Activated naive CD4-positive, alpha-beta T cell treated with anti-CD3 and anti-CD28 coated beads for 36 hours (primary cell): Measurements from ENCODE around the gene ASTN2. TPM values are rescaled to one million over a fixed set of nuclear protein-coding genes. Genes with fewer than 3 reads are reported as not detected.

ENCODE experiments used
- CTCF ChIA-PET: fragments of 350-600 bp; sonication (Branson Sonifier 250); formaldehyde crosslinking; loops from one replicate; lab custom pipeline; 2021; ENCODE audit warnings: antibody characterized with exemption; lab: Charles Lee
- DNase-seq: peaks from one replicate; pipeline ENCODE4 v3.0.0-alpha.2; 2020
- H3K27ac Mint-ChIP-seq: one replicate; pipeline ENCODE4 v1.8.0; 2021; ENCODE audit warnings: mild to moderate bottlenecking, mixed read lengths
- H3K27me3 Mint-ChIP-seq: one replicate; pipeline ENCODE4 v1.8.0; 2021; ENCODE audit warnings: low read depth, mixed read lengths
- H3K36me3 Mint-ChIP-seq: one replicate; pipeline ENCODE4 v1.8.0; 2021; ENCODE audit warnings: low read depth, mixed read lengths
- H3K4me1 Mint-ChIP-seq: one replicate; pipeline ENCODE4 v1.8.0; 2021; ENCODE audit warnings: low read depth, mixed read lengths
- H3K4me3 Mint-ChIP-seq: one replicate; pipeline ENCODE4 v1.8.0; 2021; ENCODE audit warnings: mild to moderate bottlenecking, moderate library complexity, mixed read lengths
- H3K9me3 Mint-ChIP-seq: one replicate; pipeline ENCODE4 v1.8.0; 2021; ENCODE audit warnings: mixed read lengths
- intact Hi-C: fragments of 100-400 bp; cut with micrococcal nuclease; formaldehyde crosslinking; loops from one replicate; pipeline ENCODE4 v1.15.1; 2023
- total RNA-seq, 2 experiments: library from RNA; stranded (reverse); gene quantifications; one replicate each; pipeline ENCODE4 v1.2.3, GENCODE V29; 2021

The ASTN2 gene
- total RNA-seq, 2 experiments from 2014 or later, result 6.0 to 6.6 TPM

DNA sequence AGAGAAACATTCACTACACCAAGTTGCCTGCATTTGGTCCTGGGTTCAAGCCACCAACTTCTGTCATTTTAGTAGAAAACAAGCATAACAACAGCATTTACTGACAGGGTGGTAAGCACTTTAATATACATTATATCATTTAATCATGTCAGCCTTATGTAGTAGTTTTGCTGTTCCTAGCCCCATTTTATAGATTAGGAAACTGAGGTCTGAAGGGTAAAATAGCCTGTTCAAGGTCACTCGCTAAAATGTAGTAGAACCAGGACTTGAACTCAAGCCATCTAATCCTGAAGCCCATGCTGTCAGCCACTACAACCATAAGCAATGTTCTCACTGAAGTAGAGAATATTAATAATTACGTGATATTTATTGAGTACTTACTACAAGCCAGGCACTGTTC lies 787.4 kb downstream of the ASTN2 start:
- H3K4me1 Mint-ChIP-seq, result no peaks in the 10 kb centered on the region
- H3K27me3 Mint-ChIP-seq, result no peaks in the 10 kb centered on the region
- no peak overlapping the region for H3K27ac Mint-ChIP-seq
- no peak overlapping the region for H3K4me3 Mint-ChIP-seq
- CTCF ChIA-PET, result no interaction called here
- DNase-seq, result no peak
- H3K9me3 Mint-ChIP-seq, result no peaks in the 10 kb centered on the region
- intact Hi-C loops, result no loop called here
- peaks cover 4% of the 10 kb centered on the region for H3K36me3 Mint-ChIP-seq

- no peak overlapping the region for H3K4me3 Mint-ChIP-seq
- H3K4me1 Mint-ChIP-seq, result no peaks in the 10 kb centered on the region
- intact Hi-C loops, result no loop called here
- H3K9me3 Mint-ChIP-seq, result no peaks in the 10 kb centered on the region
- H3K27me3 Mint-ChIP-seq, result no peaks in the 10 kb centered on the region
- CTCF ChIA-PET, result no interaction called here
- no peak for DNase-seq
- peaks cover 4% of the 10 kb centered on the region for H3K36me3 Mint-ChIP-seq
- H3K27ac Mint-ChIP-seq, result no peak overlapping the region
These were observed 788.1 kb downstream of the ASTN2 start for GRCh38 chr9:116626762-116627161.

DNA sequence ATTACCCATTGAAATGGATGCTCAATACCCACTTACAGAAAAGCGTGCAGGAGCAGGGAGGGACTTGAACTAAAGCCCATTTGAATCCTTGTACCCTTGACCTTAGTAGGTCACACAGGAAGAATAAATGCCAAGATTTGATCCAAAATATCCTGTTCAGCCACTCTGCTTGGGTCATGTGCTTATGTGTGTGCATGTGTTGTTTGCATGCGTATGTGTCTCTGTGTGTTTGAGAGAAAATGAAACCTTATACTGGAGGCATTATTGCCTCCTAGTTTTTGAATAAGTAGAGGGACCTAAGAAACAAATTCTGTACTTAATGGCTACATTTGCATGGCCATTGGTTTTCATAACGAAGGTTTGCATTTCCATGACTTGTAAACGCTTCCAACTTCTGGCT lies 791.1 kb downstream of the ASTN2 start:
- no peak overlapping the region for H3K4me3 Mint-ChIP-seq
- no peaks in the 10 kb centered on the region for H3K27me3 Mint-ChIP-seq
- H3K36me3 Mint-ChIP-seq, result peaks cover 10% of the 10 kb centered on the region
- no peaks in the 10 kb centered on the region for H3K9me3 Mint-ChIP-seq
- no peaks in the 10 kb centered on the region for H3K4me1 Mint-ChIP-seq
- H3K27ac Mint-ChIP-seq, result no peak overlapping the region
- intact Hi-C loops, result no loop called here
- CTCF ChIA-PET, result no interaction called here
- no peak for DNase-seq

DNA sequence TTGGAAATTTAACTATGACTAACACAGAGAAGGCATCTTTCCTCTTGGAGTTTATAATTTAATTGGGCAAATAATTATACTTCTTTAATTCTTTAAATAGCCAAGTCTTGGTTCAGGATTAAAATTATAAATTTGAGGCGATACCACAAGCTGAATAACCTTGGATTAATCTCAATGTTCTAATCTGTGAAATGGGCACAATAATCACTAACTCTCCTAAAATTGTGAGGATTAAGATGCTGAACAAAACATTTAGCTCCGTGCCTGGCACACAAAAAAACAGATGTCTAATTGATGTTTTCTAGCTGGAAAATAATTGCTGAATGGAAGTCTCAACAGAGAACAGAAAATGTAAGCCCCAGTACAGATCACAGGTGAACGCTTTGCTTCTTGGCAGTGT lies 797.5 kb downstream of the ASTN2 start:
- Mint-ChIP-seq H3K36me3 (peaks cover 44% of the 10 kb centered on the region), H3K9me3 (peaks cover 12% of the 10 kb centered on the region), H3K27ac (no peak overlapping the region), H3K4me1 (no peaks in the 10 kb centered on the region), H3K4me3 (no peak overlapping the region), H3K27me3 (no peaks in the 10 kb centered on the region)
- no peak for DNase-seq
- CTCF ChIA-PET, result no interaction called here
- intact Hi-C loops, result no loop called here

DNA sequence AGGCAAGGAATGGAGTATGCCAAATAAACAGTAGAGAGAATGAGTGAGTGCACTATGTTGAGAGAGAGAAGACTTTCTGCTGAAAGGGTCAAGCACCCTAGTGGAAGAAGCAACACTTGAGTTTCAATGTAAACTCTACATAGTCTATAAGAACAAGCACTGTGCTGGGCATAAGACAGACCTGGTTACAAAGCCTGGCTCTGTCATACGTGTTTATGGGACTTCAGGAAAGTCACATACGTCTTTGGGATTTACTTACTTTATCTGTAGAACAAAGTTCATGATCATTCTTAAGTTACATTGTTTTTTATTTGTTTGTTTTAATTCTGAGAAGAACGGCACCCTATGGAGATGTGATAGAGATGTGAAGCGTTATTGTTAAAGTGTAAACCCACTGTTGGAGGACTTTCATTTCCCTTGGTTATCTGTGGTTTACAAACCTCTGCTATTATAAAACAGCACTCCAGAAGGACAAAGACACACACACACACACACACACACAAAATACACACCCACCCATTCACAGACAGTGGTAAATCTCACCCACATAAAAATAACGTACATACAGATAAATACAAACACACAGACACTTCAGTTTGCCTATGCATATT lies 798.4 kb downstream of the ASTN2 start:
- H3K36me3 Mint-ChIP-seq, result peaks cover 49% of the 10 kb centered on the region
- no peak for DNase-seq
- no peak overlapping the region for H3K4me3 Mint-ChIP-seq
- no peaks in the 10 kb centered on the region for H3K4me1 Mint-ChIP-seq
- intact Hi-C loops, result no loop called here
- CTCF ChIA-PET, result interaction anchor here (0.6 kb wide), 1 partner anchor 246 kb away, joined by 3 read pairs; no protein-coding TSS in a partner anchor
- H3K27me3 Mint-ChIP-seq, result no peaks in the 10 kb centered on the region
- H3K9me3 Mint-ChIP-seq, result peaks cover 12% of the 10 kb centered on the region
- H3K27ac Mint-ChIP-seq, result no peak overlapping the region

DNA sequence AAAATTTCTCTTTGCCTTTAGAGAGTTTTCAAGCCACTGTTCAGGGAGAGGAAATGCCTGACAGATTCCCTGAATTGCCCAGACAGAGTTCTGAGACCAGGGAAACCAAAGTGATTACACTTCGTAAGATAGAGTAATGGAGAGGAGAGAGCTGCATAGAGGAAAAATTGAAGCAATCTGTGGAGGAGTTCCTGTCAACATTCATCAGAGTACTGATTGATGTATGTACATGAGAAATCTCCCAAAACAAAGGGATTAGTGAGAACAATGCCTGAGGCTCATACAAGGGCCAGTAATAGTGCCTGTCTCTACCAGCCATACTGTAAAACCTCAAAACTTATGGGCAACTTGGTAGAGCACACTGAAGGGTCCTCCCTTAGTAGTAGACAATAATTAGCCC lies 806.8 kb downstream of the ASTN2 start:
- Mint-ChIP-seq H3K36me3 (peaks cover 38% of the 10 kb centered on the region), H3K4me1 (peaks cover 1% of the 10 kb centered on the region), H3K27me3 (no peaks in the 10 kb centered on the region), H3K9me3 (no peaks in the 10 kb centered on the region), H3K27ac (no peak overlapping the region), H3K4me3 (no peak overlapping the region)
- intact Hi-C loops, result no loop called here
- CTCF ChIA-PET, result no interaction called here
- no peak for DNase-seq

GRCh38 chr9:116605904-116606341 lies 808.9 kb downstream of the ASTN2 start:
- Mint-ChIP-seq H3K4me1 (peaks cover 1% of the 10 kb centered on the region), H3K9me3 (no peaks in the 10 kb centered on the region), H3K36me3 (peaks cover 25% of the 10 kb centered on the region), H3K27me3 (no peaks in the 10 kb centered on the region), H3K4me3 (no peak overlapping the region), H3K27ac (no peak overlapping the region)
- DNase-seq, result no peak
- intact Hi-C loops, result no loop called here
- CTCF ChIA-PET, result no interaction called here

DNA sequence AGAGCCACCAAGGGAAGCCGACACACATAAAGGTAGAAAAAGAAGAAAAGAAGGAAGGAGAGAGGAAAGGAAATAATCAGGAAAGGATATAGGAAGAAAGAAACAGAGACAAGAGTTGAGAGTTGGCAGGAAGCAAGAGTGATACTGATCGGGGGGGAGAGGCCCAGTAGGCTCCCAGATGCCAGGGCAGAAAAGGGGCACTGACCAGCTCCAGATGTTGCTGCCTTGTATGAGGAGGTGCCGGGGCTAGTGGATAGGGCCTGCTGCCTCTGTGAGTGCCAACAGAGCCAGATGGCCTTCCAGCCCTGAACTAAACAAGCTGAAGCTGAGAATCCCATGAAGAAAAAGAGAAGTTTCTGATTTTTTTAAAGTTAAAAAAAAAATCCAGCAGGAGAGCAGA lies 809.8 kb downstream of the ASTN2 start:
- Mint-ChIP-seq H3K36me3 (peaks cover 25% of the 10 kb centered on the region), H3K4me1 (peaks cover 1% of the 10 kb centered on the region), H3K9me3 (no peaks in the 10 kb centered on the region), H3K27me3 (no peaks in the 10 kb centered on the region), H3K4me3 (no peak overlapping the region), H3K27ac (no peak overlapping the region)
- intact Hi-C loops, result no loop called here
- DNase-seq, result no peak
- CTCF ChIA-PET, result no interaction called here

DNA sequence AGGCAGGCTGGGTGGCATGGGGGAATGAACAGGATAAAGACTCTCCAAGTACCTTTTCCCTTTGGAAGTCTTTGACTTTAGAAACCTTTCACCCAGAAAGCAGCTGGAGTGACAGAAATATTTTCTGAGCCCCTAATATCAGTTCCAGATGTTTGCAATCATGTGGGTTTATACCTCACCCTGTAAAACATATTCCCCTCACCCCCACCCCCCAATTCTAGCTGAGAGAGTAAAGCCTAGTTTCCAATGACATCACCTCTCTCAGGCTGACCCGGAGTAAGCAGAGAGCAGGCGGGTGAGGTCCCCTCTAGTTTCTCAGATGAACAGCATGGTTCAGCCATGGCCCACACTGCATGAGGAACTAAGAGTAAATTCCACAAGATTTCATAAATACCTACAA lies 810.6 kb downstream of the ASTN2 start:
- Mint-ChIP-seq H3K4me1 (peaks cover 1% of the 10 kb centered on the region), H3K9me3 (no peaks in the 10 kb centered on the region), H3K36me3 (peaks cover 25% of the 10 kb centered on the region), H3K4me3 (no peak overlapping the region), H3K27ac (no peak overlapping the region), H3K27me3 (no peaks in the 10 kb centered on the region)
- intact Hi-C loops, result no loop called here
- DNase-seq, result no peak
- CTCF ChIA-PET, result no interaction called here

GRCh38 chr9:116599342-116599884 lies 815.4 kb downstream of the ASTN2 start:
- H3K27ac Mint-ChIP-seq, result no peak overlapping the region
- no peaks in the 10 kb centered on the region for H3K27me3 Mint-ChIP-seq
- no peaks in the 10 kb centered on the region for H3K4me1 Mint-ChIP-seq
- DNase-seq, result no peak
- intact Hi-C loops, result no loop called here
- peaks cover 12% of the 10 kb centered on the region for H3K36me3 Mint-ChIP-seq
- CTCF ChIA-PET, result interaction anchor here (0.6 kb wide), 1 partner anchor 109 kb away, joined by 5 read pairs; no protein-coding TSS in a partner anchor
- H3K9me3 Mint-ChIP-seq, result no peaks in the 10 kb centered on the region
- H3K4me3 Mint-ChIP-seq, result no peak overlapping the region

GRCh38 chr9:116596646-116597045 lies 818.2 kb downstream of the ASTN2 start:
- Mint-ChIP-seq H3K27ac (no peak overlapping the region), H3K36me3 (peaks cover 20% of the 10 kb centered on the region), H3K4me1 (no peaks in the 10 kb centered on the region), H3K9me3 (no peaks in the 10 kb centered on the region), H3K27me3 (no peaks in the 10 kb centered on the region), H3K4me3 (no peak overlapping the region)
- CTCF ChIA-PET, result no interaction called here
- no peak for DNase-seq
- intact Hi-C loops, result no loop called here

DNA sequence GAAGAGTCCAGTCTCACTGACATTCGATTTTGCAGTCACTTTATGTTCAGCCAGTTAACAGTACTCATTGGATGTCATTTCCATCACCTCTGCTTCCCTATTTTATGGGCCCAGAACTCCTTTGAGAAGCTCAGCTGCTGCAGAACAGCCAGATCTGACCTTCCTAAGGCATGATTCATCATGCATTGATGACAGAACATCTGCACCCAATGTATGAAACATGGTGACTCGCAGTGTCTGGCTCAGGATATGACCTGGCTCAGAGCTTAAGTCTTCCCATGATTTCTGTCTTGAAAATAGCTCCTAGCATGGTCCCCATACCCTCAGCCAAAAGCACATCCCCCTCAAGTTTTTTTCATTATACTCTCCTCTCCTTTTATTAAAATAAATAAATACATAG lies 820.3 kb downstream of the ASTN2 start:
- no peaks in the 10 kb centered on the region for H3K4me1 Mint-ChIP-seq
- H3K4me3 Mint-ChIP-seq, result no peak overlapping the region
- DNase-seq, result peak; percentile 22
- CTCF ChIA-PET, result no interaction called here
- H3K36me3 Mint-ChIP-seq, result peaks cover 23% of the 10 kb centered on the region
- no peaks in the 10 kb centered on the region for H3K27me3 Mint-ChIP-seq
- intact Hi-C loops, result no loop called here
- no peak overlapping the region for H3K27ac Mint-ChIP-seq
- H3K9me3 Mint-ChIP-seq, result peaks cover 2% of the 10 kb centered on the region

DNA sequence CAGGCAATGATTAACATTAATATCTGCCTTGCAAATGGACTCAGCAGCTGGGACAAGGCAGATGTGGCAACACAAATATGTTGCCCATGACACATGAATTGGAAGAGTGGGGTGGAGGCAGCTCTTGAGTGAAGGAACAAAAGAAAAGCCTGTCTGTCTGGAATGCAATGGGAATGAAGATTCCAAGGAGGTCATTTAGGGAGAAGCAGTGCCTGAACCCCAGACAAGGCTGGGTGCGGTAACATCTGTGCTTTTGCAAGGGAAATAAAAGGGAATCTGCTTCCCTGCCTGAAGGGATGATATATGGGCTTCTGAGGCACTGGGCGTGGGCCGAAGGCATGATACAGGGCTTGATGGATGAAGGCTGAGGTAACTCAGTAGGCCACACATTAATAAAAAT lies 821.9 kb downstream of the ASTN2 start:
- H3K4me3 Mint-ChIP-seq, result no peak overlapping the region
- H3K27ac Mint-ChIP-seq, result no peak overlapping the region
- H3K36me3 Mint-ChIP-seq, result peaks cover 28% of the 10 kb centered on the region
- no peaks in the 10 kb centered on the region for H3K27me3 Mint-ChIP-seq
- peaks cover 7% of the 10 kb centered on the region for H3K9me3 Mint-ChIP-seq
- DNase-seq, result no peak
- intact Hi-C loops, result no loop called here
- no peaks in the 10 kb centered on the region for H3K4me1 Mint-ChIP-seq
- CTCF ChIA-PET, result no interaction called here
